ENCODE measurements around the gene TREH. TPM values are rescaled to one million over a fixed set of nuclear protein-coding genes. Genes with fewer than 3 reads are reported as not detected.

Gene TREH
- total and polyA plus RNA-seq, 2 experiments from 2014 or later, result 0.06 TPM; not detected in 1

- Histone ChIP-seq H4K20me1 (ENCODE audit: insufficient read depth) (no peaks in the 10 kb centered on the region), H3K27ac (no peak overlapping the region), H3K9me2 (ENCODE audit: insufficient read depth) (no peaks in the 10 kb centered on the region), H2AFZ (no peak overlapping the region), H3K36me3 (ENCODE audit: low read depth) (peaks cover 44% of the 10 kb centered on the region), H3F3A (ENCODE audit: insufficient read depth) (peaks cover 9% of the 10 kb centered on the region; the same call in 1 of the 2 replicates), H3K4me2 (ENCODE audit: unreplicated experiment) (no peak overlapping the region), H3K4me3 (no peak overlapping the region), H3K9ac (no peak overlapping the region), H3K27me3 (replicated peaks; ENCODE audit: insufficient read depth) (no peaks in the 10 kb centered on the region), H3K79me2 (ENCODE audit: insufficient read depth) (peaks cover 77% of the 10 kb centered on the region), H3K4me1 (ENCODE audit: insufficient read depth) (no peaks in the 10 kb centered on the region), H3K9me3 (ENCODE audit: low read depth) (no peaks in the 10 kb centered on the region)
- 80 to 89% methylated on average over 11 of the region's 11 CpGs for WGBS, 2 experiments (ENCODE audit: low coverage in 1 of 2, low lambda C conversion rate in 2 of 2, missing lambda C conversion rate in 2 of 2)
- in situ Hi-C loops (cut with MboI), result no loop called here
- no peak for DNase-seq
- TF ChIP-seq EZH2 (IDR thresholded peaks at IDR 0.05; ENCODE audit: insufficient read depth, poor library complexity, severe bottlenecking) (no peak), EZH2phosphoT487 (IDR thresholded peaks at IDR 0.05; ENCODE audit: insufficient read depth, low read depth) (no peak)
Measured at GRCh38 chr11:118641397-118642019, 37.9 kb downstream of the TREH start.

GRCh38 chr11:118640332-118641154 lies 38.9 kb downstream of the TREH start:
- no peaks in the 10 kb centered on the region for H3K9me2 ChIP-seq (ENCODE audit: insufficient read depth)
- H3K9me3 ChIP-seq (ENCODE audit: low read depth), result no peaks in the 10 kb centered on the region
- no peaks in the 10 kb centered on the region for H3K27me3 ChIP-seq (replicated peaks; ENCODE audit: insufficient read depth)
- H3F3A ChIP-seq (ENCODE audit: insufficient read depth), result peaks cover 11% of the 10 kb centered on the region
- in situ Hi-C loops (cut with MboI), result no loop called here
- no peak for TF ChIP-seq EZH2phosphoT487 (IDR thresholded peaks at IDR 0.05; ENCODE audit: insufficient read depth, low read depth)
- TF ChIP-seq EZH2 (IDR thresholded peaks at IDR 0.05; ENCODE audit: insufficient read depth, poor library complexity, severe bottlenecking), result no peak
- H3K4me3 ChIP-seq, result no peak overlapping the region
- no peak overlapping the region for H2AFZ ChIP-seq
- peaks cover 36% of the 10 kb centered on the region for H3K36me3 ChIP-seq (ENCODE audit: low read depth)
- DNase-seq, result no peak
- H3K9ac ChIP-seq, result no peak overlapping the region
- H3K27ac ChIP-seq, result no peak overlapping the region
- H3K79me2 ChIP-seq (ENCODE audit: insufficient read depth), result peaks cover 80% of the 10 kb centered on the region
- H4K20me1 ChIP-seq (ENCODE audit: insufficient read depth), result no peaks in the 10 kb centered on the region
- WGBS, 2 experiments (ENCODE audit: low coverage in 1 of 2, low lambda C conversion rate in 2 of 2, missing lambda C conversion rate in 2 of 2), result 71% methylated on average over 5 of the region's 5 CpGs
- H3K4me2 ChIP-seq (ENCODE audit: unreplicated experiment), result no peak overlapping the region
- no peaks in the 10 kb centered on the region for H3K4me1 ChIP-seq (ENCODE audit: insufficient read depth)

- H3K79me2 ChIP-seq (ENCODE audit: insufficient read depth), result peaks cover 80% of the 10 kb centered on the region
- H3K36me3 ChIP-seq (ENCODE audit: low read depth), result peaks cover 35% of the 10 kb centered on the region
- TF ChIP-seq EZH2phosphoT487 (IDR thresholded peaks at IDR 0.05; ENCODE audit: insufficient read depth, low read depth) (no peak), EZH2 (IDR thresholded peaks at IDR 0.05; ENCODE audit: insufficient read depth, poor library complexity, severe bottlenecking) (no peak)
- no peak overlapping the region for H3K9ac ChIP-seq
- H3K27ac ChIP-seq, result no peak overlapping the region
- H3K27me3 ChIP-seq (replicated peaks; ENCODE audit: insufficient read depth), result no peaks in the 10 kb centered on the region
- H3K4me2 ChIP-seq (ENCODE audit: unreplicated experiment), result no peak overlapping the region
- H3K9me2 ChIP-seq (ENCODE audit: insufficient read depth), result no peaks in the 10 kb centered on the region
- H3F3A ChIP-seq (ENCODE audit: insufficient read depth), result peaks cover 17% of the 10 kb centered on the region
- WGBS, 2 experiments (ENCODE audit: low coverage in 1 of 2, low lambda C conversion rate in 2 of 2, missing lambda C conversion rate in 2 of 2), result 74 to 81% methylated on average over 4 of the region's 4 CpGs
- no peaks in the 10 kb centered on the region for H3K9me3 ChIP-seq (ENCODE audit: low read depth)
- no peak overlapping the region for H2AFZ ChIP-seq
- no peaks in the 10 kb centered on the region for H4K20me1 ChIP-seq (ENCODE audit: insufficient read depth)
- DNase-seq, result no peak
- H3K4me3 ChIP-seq, result no peak overlapping the region
- in situ Hi-C loops (cut with MboI), result no loop called here
- no peaks in the 10 kb centered on the region for H3K4me1 ChIP-seq (ENCODE audit: insufficient read depth)
Measured at GRCh38 chr11:118639899-118640298, 39.6 kb downstream of the TREH start.

DNA sequence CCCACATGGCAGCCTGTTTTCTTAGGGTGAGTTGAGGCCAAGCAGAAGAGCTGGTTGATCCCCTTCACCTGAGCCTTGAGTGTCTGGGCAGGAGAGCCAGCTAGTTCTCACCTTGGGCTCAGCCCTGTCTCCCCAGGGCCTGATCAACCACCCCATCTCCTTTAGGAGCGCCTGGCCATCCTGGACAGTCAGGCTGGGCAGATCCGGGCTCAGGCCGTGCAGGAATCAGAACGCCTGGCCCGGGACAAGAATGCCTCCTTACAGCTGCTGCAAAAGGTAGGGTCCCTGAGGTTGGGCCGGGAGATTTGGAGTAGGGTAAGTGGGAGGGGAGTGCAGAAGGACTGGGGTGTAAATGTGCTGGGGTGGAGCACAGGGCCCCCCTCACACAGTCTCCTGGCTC lies 40.7 kb downstream of the TREH start:
- Histone ChIP-seq H3K4me2 (ENCODE audit: unreplicated experiment) (no peak overlapping the region), H3K9ac (no peak overlapping the region), H3K9me3 (ENCODE audit: low read depth) (no peaks in the 10 kb centered on the region), H3K27ac (no peak overlapping the region), H4K20me1 (ENCODE audit: insufficient read depth) (no peaks in the 10 kb centered on the region), H3K36me3 (ENCODE audit: low read depth) (peaks cover 28% of the 10 kb centered on the region), H3K4me3 (no peak overlapping the region), H2AFZ (no peak overlapping the region), H3K4me1 (ENCODE audit: insufficient read depth) (peaks cover 7% of the 10 kb centered on the region), H3K27me3 (replicated peaks; ENCODE audit: insufficient read depth) (no peaks in the 10 kb centered on the region), H3K9me2 (ENCODE audit: insufficient read depth) (no peaks in the 10 kb centered on the region), H3K79me2 (ENCODE audit: insufficient read depth) (peaks cover 79% of the 10 kb centered on the region), H3F3A (ENCODE audit: insufficient read depth) (peaks cover 23% of the 10 kb centered on the region)
- TF ChIP-seq EZH2 (IDR thresholded peaks at IDR 0.05; ENCODE audit: insufficient read depth, poor library complexity, severe bottlenecking) (no peak), EZH2phosphoT487 (IDR thresholded peaks at IDR 0.05; ENCODE audit: insufficient read depth, low read depth) (no peak)
- 88 to 90% methylated on average over 6 of the region's 6 CpGs for WGBS, 2 experiments (ENCODE audit: low coverage in 1 of 2, low lambda C conversion rate in 2 of 2, missing lambda C conversion rate in 2 of 2)
- in situ Hi-C loops (cut with MboI), result no loop called here
- no peak for DNase-seq

All from GM23248 (cell line).